HepG2 (cell line): ENCODE measurements around the gene ADAR. TPM values are rescaled to one million over a fixed set of nuclear protein-coding genes. Genes with fewer than 3 reads are reported as not detected.

Source experiments
- ASH2L ChIP-seq: fragments of 300-600, 200-600 bp; sonication (generic); IDR thresholded peaks from 2 replicates; pipeline ENCODE4 v1.7.0; 2017; ENCODE audit warnings: low read depth, mild to moderate bottlenecking, moderate library complexity, mixed read lengths, low read length; ENCODE audit not compliant: insufficient read length
- FOXJ3 ChIP-seq: sonication (generic); formaldehyde crosslinking; IDR thresholded peaks from 2 replicates; pipeline ENCODE4 v1.4.0; 2020; ENCODE audit warnings: missing genetic modification reagents, mild to moderate bottlenecking, borderline replicate concordance
- HNRNPUL1 ChIP-seq: fragments of 200-400 bp; formaldehyde crosslinking; IDR thresholded peaks from 2 replicates; pipeline ENCODE4 v1.6.1; 2017; ENCODE audit warnings: low read depth, mild to moderate bottlenecking, low read length, moderate library complexity
- KLF11 ChIP-seq: IDR thresholded peaks from 2 replicates; pipeline ENCODE4 v1.6.1; 2016; ENCODE audit warnings: missing compliant biosample characterization
- MEIS1 ChIP-seq: sonication (generic); formaldehyde crosslinking; IDR thresholded peaks from 2 replicates; pipeline ENCODE4 v1.9.0; 2021; ENCODE audit warnings: mild to moderate bottlenecking, missing genetic modification reagents, moderate library complexity, borderline replicate concordance
- THAP11 ChIP-seq: IDR thresholded peaks from 2 replicates; pipeline ENCODE4 v1.6.1; 2016; ENCODE audit warnings: missing biosample characterization, missing genetic modification reagents
- XRCC5 ChIP-seq: fragments of 200-400 bp; formaldehyde crosslinking; optimal IDR thresholded peaks from 2 replicates; pipeline ENCODE3; 2017; ENCODE audit warnings: mild to moderate bottlenecking, low read length
- ZBTB33 ChIP-seq: sonication (generic); formaldehyde crosslinking; IDR thresholded peaks from 2 replicates; pipeline ENCODE4 v1.4.0; 2020; ENCODE audit warnings: missing genetic modification reagents
- ZBTB40 ChIP-seq, 2 experiments: fragments of 450-650 bp in 1 of 2; sonication (generic) in 1 of 2; formaldehyde crosslinking in 1 of 2; IDR thresholded peaks; 2 replicates each; pipeline versions ENCODE4 v1.6.1 to v1.8.0; 2016 to 2022; ENCODE audit warnings: antibody characterized with exemption in 1 of 2, mild to moderate bottlenecking in 1 of 2, missing genetic modification reagents in 1 of 2
- ZNF263 ChIP-seq: sonication (generic); formaldehyde crosslinking; IDR thresholded peaks from 2 replicates; pipeline ENCODE4 v1.4.0; 2020; ENCODE audit warnings: missing genetic modification reagents
- ZNF33B ChIP-seq: sonication (generic); formaldehyde crosslinking; IDR thresholded peaks from 2 replicates; pipeline ENCODE4 v1.5.1; 2020; ENCODE audit warnings: mild to moderate bottlenecking, missing genetic modification reagents
- ZNF607 ChIP-seq: sonication (generic); formaldehyde crosslinking; IDR thresholded peaks from 2 replicates; pipeline ENCODE4 v1.5.1; 2020; ENCODE audit warnings: missing genetic modification reagents, mild to moderate bottlenecking, borderline replicate concordance
- polyA plus RNA-seq, 8 experiments: library from polyadenylated mRNA; depleted of rRNA in 3 of 8; stranded (reverse) in 7 of 8; unstranded in 1 of 8; fragments of >200 nt; fragmentation: Illumina TruSeq in 4 of 8; extraction: Trizol in 4 of 8; gene quantifications; 2 replicates each; pipeline versions ENCODE4 v1.2.1 to v1.2.3, GENCODE V29; 2011 to 2016; ENCODE audit warnings: low read depth in 4 of 8, missing spikeins in 1 of 8, mixed read lengths in 1 of 8; ENCODE audit not compliant: insufficient read depth in 1 of 8
- total RNA-seq, 5 experiments: library from RNA; depleted of rRNA; stranded (reverse); fragments of >200 nt; fragmentation: Illumina TruSeq; extraction: Trizol; gene quantifications; 2 replicates each; pipeline ENCODE4 v1.2.3, GENCODE V29; 2016; ENCODE audit warnings: low read depth in 1 of 5
- TF ChIP-seq, protein P1 (sequence below): sonication (generic); formaldehyde crosslinking; IDR thresholded peaks from 2 replicates; pipeline ENCODE4 v1.8.1; 2022; ENCODE audit warnings: mild to moderate bottlenecking, missing genetic modification reagents

The ADAR gene
- total and polyA plus RNA-seq, 2 of the 13 experiments (the other 11 are each of a cell fraction or from before 2014, with no cell fraction given), result 70.8 to 86.2 TPM

GRCh38 chr1:154567386-154568156 is 40.4 kb downstream of the ADAR start, which contains the start of gene CHRNB2 (continued):
- no peak for TF ChIP-seq ZBTB40 (IDR thresholded peaks at IDR 0.05)
- TF ChIP-seq ZBTB40 (CRISPR knock-in tag; IDR thresholded peaks at IDR 0.05), result peak; percentile 84
- TF ChIP-seq, protein P1, sequence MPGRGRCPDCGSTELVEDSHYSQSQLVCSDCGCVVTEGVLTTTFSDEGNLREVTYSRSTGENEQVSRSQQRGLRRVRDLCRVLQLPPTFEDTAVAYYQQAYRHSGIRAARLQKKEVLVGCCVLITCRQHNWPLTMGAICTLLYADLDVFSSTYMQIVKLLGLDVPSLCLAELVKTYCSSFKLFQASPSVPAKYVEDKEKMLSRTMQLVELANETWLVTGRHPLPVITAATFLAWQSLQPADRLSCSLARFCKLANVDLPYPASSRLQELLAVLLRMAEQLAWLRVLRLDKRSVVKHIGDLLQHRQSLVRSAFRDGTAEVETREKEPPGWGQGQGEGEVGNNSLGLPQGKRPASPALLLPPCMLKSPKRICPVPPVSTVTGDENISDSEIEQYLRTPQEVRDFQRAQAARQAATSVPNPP (CRISPR knock-in tag), result peak; percentile 82; the same call in 1 of the 2 replicates
- TF ChIP-seq HNRNPUL1, result no peak
- peak; percentile 91; the same call in 1 of the 2 replicates for TF ChIP-seq ZNF33B
- peak; percentile 99 for TF ChIP-seq ZNF607
- no peak for TF ChIP-seq MEIS1 (CRISPR knock-in tag)
- no peak for TF ChIP-seq FOXJ3
- peak; percentile 77 for TF ChIP-seq ZNF263 (CRISPR knock-in tag)
- TF ChIP-seq ZBTB33 (CRISPR knock-in tag), result no peak
- peak; percentile 77 for TF ChIP-seq THAP11
- TF ChIP-seq KLF11, result peak; percentile 93; the same call in 1 of the 2 replicates
- TF ChIP-seq XRCC5, result peak; percentile 66
- no peak for TF ChIP-seq ASH2L
